Activated CD4-positive, alpha-beta T cell treated with anti-CD3 and anti-CD28 coated beads, Interleukin-2, amount 10 ng/mL, durations not matched to agents 7 days and 5 days (primary cell): ENCODE measurements around the gene TNNI3. TPM values are rescaled to one million over a fixed set of nuclear protein-coding genes. Genes with fewer than 3 reads are reported as not detected.

ENCODE experiments used
- CTCF ChIA-PET: fragments of 350-600 bp; sonication (Branson Sonifier 250); formaldehyde crosslinking; loops from one replicate; lab custom pipeline; 2021; ENCODE audit warnings: antibody characterized with exemption; lab: Charles Lee
- POLR2A ChIA-PET: fragments of 350-600 bp; sonication (Branson Sonifier 250); formaldehyde crosslinking; loops from one replicate; lab custom pipeline; 2021; ENCODE audit warnings: antibody characterized with exemption; lab: Charles Lee
- DNase-seq: peaks from one replicate; pipeline ENCODE4 v3.0.0-alpha.2; 2020
- H3K27ac Mint-ChIP-seq: one replicate; pipeline ENCODE4 v1.8.0; 2021; ENCODE audit warnings: mild to moderate bottlenecking, moderate library complexity, mixed read lengths
- H3K27me3 Mint-ChIP-seq: one replicate; pipeline ENCODE4 v1.8.0; 2021; ENCODE audit warnings: mixed read lengths
- H3K36me3 Mint-ChIP-seq: one replicate; pipeline ENCODE4 v1.8.0; 2021; ENCODE audit warnings: low read depth, mixed read lengths
- H3K4me1 Mint-ChIP-seq: one replicate; pipeline ENCODE4 v1.8.0; 2021; ENCODE audit warnings: mixed read lengths
- H3K4me3 Mint-ChIP-seq: one replicate; pipeline ENCODE4 v1.8.0; 2021; ENCODE audit warnings: mild to moderate bottlenecking, moderate library complexity, mixed read lengths
- H3K9me3 Mint-ChIP-seq: one replicate; pipeline ENCODE4 v1.8.0; 2021; ENCODE audit warnings: mixed read lengths
- total RNA-seq, 2 experiments: library from RNA; stranded (reverse); gene quantifications; one replicate each; pipeline ENCODE4 v1.2.3, GENCODE V29; 2021

TNNI3 gene
- total RNA-seq, 2 experiments from 2014 or later: not detected

- Mint-ChIP-seq H3K27ac (no peak overlapping the region), H3K27me3 (peaks cover 6% of the 10 kb centered on the region), H3K36me3 (peaks cover 5% of the 10 kb centered on the region), H3K9me3 (peaks cover 11% of the 10 kb centered on the region), H3K4me1 (peaks cover 28% of the 10 kb centered on the region), H3K4me3 (no peak overlapping the region)
- ChIA-PET CTCF (no interaction called here), POLR2A (no interaction called here)
- no peak for DNase-seq
These were observed 3.8 kb downstream of the TNNI3 start for GRCh38 chr19:55153652-55154264.

- Mint-ChIP-seq H3K36me3 (peaks cover 5% of the 10 kb centered on the region), H3K4me1 (peaks cover 28% of the 10 kb centered on the region), H3K27me3 (peaks cover 8% of the 10 kb centered on the region), H3K4me3 (no peak overlapping the region), H3K9me3 (peaks cover 11% of the 10 kb centered on the region), H3K27ac (peak overlapping the region; percentile 82)
- no peak for DNase-seq
- ChIA-PET POLR2A (no interaction called here), CTCF (interaction anchor here (1.0 to 3.1 kb wide), 2 partner anchors 8 to 63 kb away, joined by 3 to 8 read pairs; no protein-coding TSS in a partner anchor)
These were observed 5.5 kb downstream of the TNNI3 start for GRCh38 chr19:55152017-55152416.

GRCh38 chr19:55149078-55150003 is 8.2 kb downstream of the TNNI3 start, which contains the start of gene TNNT1:
TNNT1 (minus strand) TSS chr19:55149206; CDS start chr19:55147157, 2,049 bp downstream.
- H3K27ac Mint-ChIP-seq: no peak within 1 kb of the TSS
- peaks cover 18% of the 10 kb centered on the region for H3K27me3 Mint-ChIP-seq
- H3K9me3 Mint-ChIP-seq: peaks cover 11% of the 10 kb centered on the region
- no peak for DNase-seq
- peaks cover 5% of the 10 kb centered on the region for H3K36me3 Mint-ChIP-seq
- ChIA-PET CTCF (no interaction called here), POLR2A (interaction anchor here (0.6 kb wide), 1 partner anchor 28 kb away, joined by 6 read pairs; no protein-coding TSS in a partner anchor)
- no peak within 1 kb of the TSS for H3K4me3 Mint-ChIP-seq
- H3K4me1 Mint-ChIP-seq: peaks cover 21% of the 10 kb centered on the region

GRCh38 chr19:55147545-55148251 is 9.8 kb downstream of the TNNI3 start:
- no peak overlapping the region for H3K4me3 Mint-ChIP-seq
- no peak for DNase-seq
- peaks cover 14% of the 10 kb centered on the region for H3K4me1 Mint-ChIP-seq
- H3K9me3 Mint-ChIP-seq: peaks cover 8% of the 10 kb centered on the region
- peaks cover 5% of the 10 kb centered on the region for H3K36me3 Mint-ChIP-seq
- POLR2A ChIA-PET: no interaction called here
- peaks cover 22% of the 10 kb centered on the region for H3K27me3 Mint-ChIP-seq
- CTCF ChIA-PET: interaction anchor here (0.9 to 2.9 kb wide), 4 partner anchors 12 to 356 kb away, joined by 3 to 11 read pairs (median 3); no protein-coding TSS in a partner anchor
- H3K27ac Mint-ChIP-seq: no peak overlapping the region

GRCh38 chr19:55146705-55147273 is 10.7 kb downstream of the TNNI3 start:
- CTCF ChIA-PET: interaction anchor here (0.9 to 2.9 kb wide), 7 partner anchors 13 to 330 kb away, joined by 3 to 11 read pairs (median 3); partner anchors contain the start of gene DNAAF3
- Mint-ChIP-seq H3K27ac (no peak overlapping the region), H3K36me3 (no peaks in the 10 kb centered on the region), H3K27me3 (peaks cover 22% of the 10 kb centered on the region), H3K4me1 (peaks cover 7% of the 10 kb centered on the region), H3K9me3 (peaks cover 1% of the 10 kb centered on the region), H3K4me3 (no peak overlapping the region)
- no peak for DNase-seq
- POLR2A ChIA-PET: no interaction called here

GRCh38 chr19:55146078-55146704 is 11.3 kb downstream of the TNNI3 start:
- H3K9me3 Mint-ChIP-seq: no peaks in the 10 kb centered on the region
- no peak overlapping the region for H3K27ac Mint-ChIP-seq
- POLR2A ChIA-PET: no interaction called here

GRCh38 chr19:55145232-55145631 is 12.3 kb downstream of the TNNI3 start:
- Mint-ChIP-seq H3K4me3 (no peak overlapping the region), H3K36me3 (no peaks in the 10 kb centered on the region), H3K4me1 (peaks cover 4% of the 10 kb centered on the region), H3K27me3 (peaks cover 27% of the 10 kb centered on the region), H3K27ac (no peak overlapping the region), H3K9me3 (no peaks in the 10 kb centered on the region)
- no peak for DNase-seq
- ChIA-PET POLR2A (no interaction called here), CTCF (no interaction called here)

More at GRCh38 chr19:55146078-55146704, 11.3 kb downstream of the TNNI3 start:
- DNase-seq: no peak
- no peaks in the 10 kb centered on the region for H3K36me3 Mint-ChIP-seq
- H3K27me3 Mint-ChIP-seq: peaks cover 23% of the 10 kb centered on the region
- CTCF ChIA-PET: interaction anchor here (1.0 to 2.9 kb wide), 5 partner anchors 14 to 273 kb away, joined by 3 to 11 read pairs (median 4); partner anchors contain the start of gene DNAAF3
- no peak overlapping the region for H3K4me3 Mint-ChIP-seq
- H3K4me1 Mint-ChIP-seq: peaks cover 2% of the 10 kb centered on the region

GRCh38 chr19:55141696-55142095 is 15.8 kb downstream of the TNNI3 start:
- Mint-ChIP-seq H3K4me1 (peaks cover 4% of the 10 kb centered on the region), H3K27ac (no peak overlapping the region), H3K4me3 (no peak overlapping the region), H3K27me3 (peaks cover 23% of the 10 kb centered on the region), H3K36me3 (no peaks in the 10 kb centered on the region), H3K9me3 (no peaks in the 10 kb centered on the region)
- ChIA-PET CTCF (interaction anchor here (0.7 to 2.3 kb wide), 6 partner anchors 10 to 366 kb away, joined by 3 to 10 read pairs (median 6); no protein-coding TSS in a partner anchor), POLR2A (interaction anchor here (0.6 kb wide), 1 partner anchor 243 kb away, joined by 5 read pairs; no protein-coding TSS in a partner anchor)
- no peak for DNase-seq

- peaks cover 12% of the 10 kb centered on the region for H3K27me3 Mint-ChIP-seq
- no peak overlapping the region for H3K4me3 Mint-ChIP-seq
- no peaks in the 10 kb centered on the region for H3K9me3 Mint-ChIP-seq
- H3K36me3 Mint-ChIP-seq: no peaks in the 10 kb centered on the region
- H3K4me1 Mint-ChIP-seq: peaks cover 2% of the 10 kb centered on the region
- H3K27ac Mint-ChIP-seq: no peak overlapping the region
- POLR2A ChIA-PET: no interaction called here
- no peak for DNase-seq
- CTCF ChIA-PET: interaction anchor here (1.2 kb wide), 1 partner anchor 366 kb away, joined by 3 read pairs; no protein-coding TSS in a partner anchor
These were observed 19.6 kb downstream of the TNNI3 start for GRCh38 chr19:55137915-55138314.

GRCh38 chr19:55136399-55137102 is 21.0 kb downstream of the TNNI3 start:
- Mint-ChIP-seq H3K4me1 (peaks cover 2% of the 10 kb centered on the region), H3K9me3 (no peaks in the 10 kb centered on the region), H3K4me3 (no peak overlapping the region), H3K27ac (no peak overlapping the region), H3K36me3 (no peaks in the 10 kb centered on the region), H3K27me3 (peaks cover 15% of the 10 kb centered on the region)
- DNase-seq: no peak
- POLR2A ChIA-PET: interaction anchor here (0.6 kb wide), 1 partner anchor 256 kb away, joined by 3 read pairs; no protein-coding TSS in a partner anchor
- CTCF ChIA-PET: interaction anchor here (1.1 to 1.2 kb wide), 2 partner anchors 47 to 255 kb away, joined by 3 to 5 read pairs; no protein-coding TSS in a partner anchor

GRCh38 chr19:55134736-55135135 is 22.8 kb downstream of the TNNI3 start:
- no peaks in the 10 kb centered on the region for H3K4me1 Mint-ChIP-seq
- DNase-seq: no peak
- no peaks in the 10 kb centered on the region for H3K36me3 Mint-ChIP-seq
- peaks cover 18% of the 10 kb centered on the region for H3K27me3 Mint-ChIP-seq
- no peaks in the 10 kb centered on the region for H3K9me3 Mint-ChIP-seq
- no peak overlapping the region for H3K4me3 Mint-ChIP-seq
- H3K27ac Mint-ChIP-seq: no peak overlapping the region
- CTCF ChIA-PET: no interaction called here
- POLR2A ChIA-PET: no interaction called here
